Activated CD4-positive, alpha-beta T cell treated with anti-CD3 and anti-CD28 coated beads for 1 hour (primary cell): ENCODE results near the gene IDE.
"Not testable (repeated sequence)": the region's sequence is repeated elsewhere in the genome, so short reads cannot be mapped to it uniquely, and the experiment has no call there.

Source experiments
- DNase-seq: peaks from one replicate; pipeline ENCODE4 v3.0.0-alpha.2; 2020

Gene IDE

DNA sequence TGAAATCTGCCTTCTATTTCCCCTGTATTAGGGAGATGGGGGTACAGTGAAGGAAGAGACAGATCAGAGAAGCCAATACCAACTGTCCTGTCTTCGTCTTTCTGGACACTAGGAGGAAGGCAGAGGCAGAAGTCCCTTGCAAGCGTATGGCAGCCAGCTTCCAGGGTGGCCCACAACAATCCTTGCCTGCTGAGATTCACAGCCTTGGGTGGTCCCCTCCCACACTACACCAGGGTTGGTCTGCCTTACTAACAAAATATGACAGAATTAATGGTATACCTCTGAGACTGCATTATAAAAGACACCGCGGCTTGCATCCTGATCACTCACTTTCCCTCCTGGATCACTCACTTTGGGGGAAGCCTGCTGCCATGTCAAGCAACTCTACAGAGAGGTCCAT is 90.4 kb downstream of the IDE start:
- DNase-seq: no peak

DNA sequence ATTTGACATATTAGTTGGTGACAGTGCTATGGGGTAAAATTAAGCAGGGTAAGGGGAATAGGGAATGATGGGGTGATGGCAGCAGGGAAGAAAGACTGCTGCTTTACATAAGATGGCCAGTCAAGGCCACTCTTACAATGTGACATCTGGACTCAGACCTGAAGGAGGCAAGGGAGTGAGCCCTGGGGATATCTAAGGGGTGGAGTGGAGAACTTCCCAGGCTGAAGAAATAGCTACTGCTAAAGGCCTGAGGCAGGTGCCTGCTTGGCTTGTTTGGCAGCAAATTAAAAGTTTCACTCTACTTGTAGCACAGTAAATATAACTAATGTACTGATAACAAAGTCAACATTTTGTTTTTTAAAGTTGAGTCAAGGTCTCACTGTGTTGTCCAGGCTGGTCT is 93.5 kb downstream of the IDE start:
- DNase-seq: no peak

DNA sequence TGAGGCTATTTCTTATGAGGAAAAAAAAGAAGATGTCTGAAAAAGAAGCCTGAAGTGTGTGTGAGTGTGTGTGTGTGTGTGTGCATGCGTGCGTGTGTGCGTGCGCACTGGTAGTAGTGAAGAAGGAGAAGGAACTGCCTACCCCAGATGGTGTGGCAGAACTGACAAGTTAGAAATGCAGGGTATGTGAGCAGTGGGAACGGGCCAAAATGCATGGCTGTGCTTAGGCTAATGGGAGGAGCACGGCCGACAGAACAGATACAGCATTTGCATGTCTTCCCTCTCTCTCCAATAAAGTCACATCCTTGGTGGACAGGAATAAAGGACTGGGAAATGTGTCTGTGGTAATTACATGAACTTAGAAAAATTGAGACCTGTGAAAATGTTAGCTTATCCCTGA is 94.3 kb downstream of the IDE start:
- DNase-seq: no peak

DNA sequence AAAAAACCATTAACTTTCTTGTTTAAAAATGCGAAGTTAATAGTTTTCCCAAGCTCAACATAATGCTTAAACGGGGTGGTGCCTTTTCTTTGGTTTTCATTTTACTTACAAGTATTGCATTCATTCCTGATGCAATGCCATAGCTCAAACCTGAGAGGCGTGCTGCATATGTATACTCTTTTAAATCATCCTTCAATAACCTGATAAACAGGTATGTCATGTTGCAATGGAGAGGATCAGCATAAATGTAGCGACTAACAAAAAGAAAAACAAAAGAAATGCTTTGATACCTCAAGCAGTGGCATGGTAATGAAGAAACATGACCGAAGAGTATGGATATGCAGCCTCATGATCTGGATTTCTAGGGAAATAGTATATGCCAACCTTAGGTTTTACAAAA is 95.4 kb downstream of the IDE start:
- no peak for DNase-seq

DNA sequence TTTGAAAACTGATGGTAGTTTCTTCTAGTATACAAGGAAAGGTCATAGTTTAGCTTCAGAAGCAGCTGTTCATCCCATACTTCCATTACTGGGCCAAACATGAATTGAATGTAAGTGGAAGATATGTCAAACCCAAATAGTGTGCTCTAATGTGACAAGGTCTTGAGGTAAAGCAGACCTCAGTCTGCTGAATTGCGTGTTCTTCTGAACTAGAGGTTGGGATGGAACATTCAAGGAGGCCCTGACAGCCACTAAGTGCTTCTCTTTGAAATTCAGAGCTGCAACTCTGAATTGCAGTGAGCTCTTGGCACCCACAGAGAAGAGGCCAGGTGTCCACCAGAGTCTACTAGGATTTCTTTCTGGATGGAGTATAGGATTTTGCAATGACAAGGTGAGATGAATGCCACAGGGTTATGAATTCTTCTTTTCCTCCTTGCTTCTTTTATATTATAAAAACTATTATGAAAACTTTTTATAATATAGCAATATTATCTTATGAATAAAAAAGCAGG is 98.5 kb downstream of the IDE start:
- DNase-seq: no peak

DNA sequence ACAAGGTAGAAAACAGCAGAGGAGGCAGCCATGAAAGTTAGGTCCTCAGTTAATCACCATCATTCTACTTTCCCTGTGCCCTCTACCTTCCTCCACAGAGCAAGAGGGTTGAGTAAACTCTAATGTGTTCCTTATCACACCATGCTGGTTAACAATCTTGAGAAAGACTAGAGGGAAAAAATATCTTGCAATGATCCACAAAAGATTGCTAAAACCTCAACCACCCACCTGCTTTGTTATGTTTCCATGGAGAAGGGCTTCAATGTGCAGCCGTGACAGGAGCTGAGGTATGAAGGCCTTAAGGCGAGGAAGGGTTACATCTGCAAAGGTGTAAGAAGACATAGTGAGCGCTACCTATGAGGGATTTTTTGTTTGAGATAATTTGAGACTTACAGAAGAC is 103.9 kb downstream of the IDE start:
- DNase-seq: no peak

DNA sequence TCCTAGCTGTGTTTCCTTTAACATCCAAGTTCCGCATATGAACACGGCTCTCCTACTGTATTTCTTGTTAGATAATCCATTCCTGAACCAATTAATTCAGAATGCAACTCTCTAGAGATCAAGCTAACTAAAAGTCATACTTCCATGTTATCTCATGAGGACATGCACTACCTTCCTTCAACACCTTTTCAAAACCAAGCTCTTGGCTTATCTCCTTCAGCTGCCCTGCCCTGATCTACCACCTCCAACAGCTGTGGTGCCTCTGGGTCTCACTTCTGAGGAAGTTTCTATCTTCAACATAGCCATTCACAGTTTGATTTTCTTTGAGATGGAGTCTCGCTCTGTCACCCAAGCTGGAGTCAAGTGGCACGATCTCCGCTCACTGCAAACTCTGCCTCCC is 109.5 kb downstream of the IDE start:
- no peak for DNase-seq

DNA sequence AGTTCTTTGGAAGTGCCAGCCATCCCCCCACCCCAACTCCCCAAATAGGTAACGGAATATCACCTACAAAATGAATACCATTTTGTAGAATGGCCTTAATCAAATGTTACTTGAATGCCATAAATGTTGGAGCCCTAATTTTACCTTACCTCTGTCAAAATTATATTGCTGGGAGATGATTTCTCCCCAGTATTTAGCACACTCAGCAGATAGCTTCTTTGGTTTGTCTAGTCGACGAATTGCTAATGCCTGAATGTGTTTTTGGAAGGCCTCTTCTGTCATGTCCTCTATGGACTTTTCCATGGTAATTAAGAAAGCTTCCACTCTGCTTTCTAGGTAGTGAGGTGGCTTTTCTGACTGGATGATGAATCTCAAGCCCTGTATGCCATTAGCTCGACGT is 110.3 kb downstream of the IDE start:
- no peak for DNase-seq

DNA sequence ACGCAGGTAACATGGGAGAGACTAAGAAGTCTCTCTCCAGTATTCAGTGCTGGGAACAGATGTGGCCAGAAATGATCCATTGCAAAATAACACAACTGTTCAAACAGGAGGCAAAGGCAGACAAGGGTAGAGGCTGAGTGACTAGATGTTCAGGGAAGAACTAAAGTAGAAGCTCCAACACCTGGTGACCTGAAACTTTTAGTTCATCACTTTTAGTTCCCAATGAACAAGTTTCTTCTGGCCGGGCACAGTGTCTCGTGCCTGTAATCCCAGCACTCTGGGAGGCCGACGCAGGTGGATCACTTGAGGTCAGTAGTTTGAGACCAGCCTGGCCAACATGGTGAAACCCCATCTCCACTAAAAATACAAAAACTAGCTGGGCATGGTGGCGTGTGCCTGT is 118.9 kb downstream of the IDE start:
- not testable (repeated sequence) for DNase-seq

DNA sequence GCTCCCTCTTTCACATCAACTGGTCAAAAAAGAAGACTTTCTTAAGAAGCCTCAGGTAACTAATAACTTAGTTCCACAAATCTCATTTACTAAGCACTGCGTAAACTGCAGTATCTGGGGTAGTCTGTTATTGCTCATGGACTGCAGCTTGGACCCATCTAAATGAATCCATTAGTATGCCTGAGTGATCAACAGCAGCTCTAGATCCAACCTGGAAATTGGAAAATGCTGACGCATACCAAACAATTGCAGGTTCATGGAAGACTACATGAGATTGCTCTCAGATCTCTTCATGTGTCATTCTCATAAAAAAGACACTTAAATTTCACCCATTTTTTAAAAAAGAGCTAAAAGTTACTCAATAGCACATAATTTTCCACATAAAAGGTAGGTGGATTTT is 121.6 kb downstream of the IDE start:
- DNase-seq: no peak

DNA sequence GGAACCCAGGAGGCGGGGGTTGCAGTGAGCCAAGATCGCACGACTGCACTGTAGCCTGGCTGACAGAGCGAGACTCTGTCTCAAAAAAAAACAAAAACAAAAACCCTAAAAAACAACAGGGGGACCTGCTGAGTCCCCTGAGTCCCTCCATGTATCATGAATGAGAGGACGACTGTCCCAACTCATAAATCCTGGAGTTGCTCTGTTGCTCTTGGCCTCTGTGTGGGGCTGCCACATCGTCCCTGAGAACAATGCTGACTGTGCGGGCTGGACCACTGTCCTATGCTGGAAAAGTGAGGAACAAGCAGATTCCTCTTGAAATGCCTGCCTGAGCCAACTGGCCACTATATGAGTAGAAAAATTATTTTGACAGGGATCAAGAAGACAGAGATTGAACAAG is 122.5 kb downstream of the IDE start:
- no peak for DNase-seq

DNA sequence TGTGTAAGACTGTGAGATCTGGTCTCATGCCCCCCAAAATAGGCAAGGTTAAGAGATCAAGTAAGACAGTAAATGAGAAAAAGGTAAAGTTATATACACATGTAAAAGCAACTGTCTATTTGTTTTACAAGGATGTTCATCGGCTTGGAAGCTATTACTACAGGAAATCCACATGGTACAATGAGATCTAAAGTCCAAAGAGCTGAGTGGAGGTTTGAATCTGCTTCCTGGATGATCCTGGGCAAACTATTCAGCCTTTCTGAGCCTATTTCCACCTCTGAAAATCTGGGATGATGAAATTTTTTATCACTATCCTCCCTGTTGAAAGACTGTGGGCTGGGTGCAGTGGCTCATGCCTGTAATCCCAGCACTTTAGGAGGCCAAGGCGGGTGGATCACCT is 123.0 kb downstream of the IDE start:
- DNase-seq: no peak

DNA sequence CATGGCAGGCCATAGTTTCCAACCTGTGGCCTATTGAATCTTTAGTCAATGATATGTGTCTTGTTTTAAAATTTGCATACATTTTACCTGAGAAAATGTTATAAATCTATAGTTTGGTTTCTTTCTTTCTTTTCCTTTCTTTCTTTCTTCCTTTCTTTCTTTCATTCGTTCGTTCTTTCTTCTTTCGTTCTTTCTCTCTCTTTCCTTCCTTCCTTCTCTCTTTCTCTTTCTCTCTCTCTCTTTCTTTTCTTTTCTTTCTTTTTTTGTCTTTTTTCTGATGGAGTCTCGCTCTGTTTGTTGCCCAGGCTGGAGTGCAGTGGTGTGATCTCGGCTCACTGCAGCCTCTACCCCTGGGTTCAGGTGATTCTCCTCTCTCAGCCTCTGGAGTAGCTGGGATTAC is 133.3 kb downstream of the IDE start:
- no peak for DNase-seq

DNA sequence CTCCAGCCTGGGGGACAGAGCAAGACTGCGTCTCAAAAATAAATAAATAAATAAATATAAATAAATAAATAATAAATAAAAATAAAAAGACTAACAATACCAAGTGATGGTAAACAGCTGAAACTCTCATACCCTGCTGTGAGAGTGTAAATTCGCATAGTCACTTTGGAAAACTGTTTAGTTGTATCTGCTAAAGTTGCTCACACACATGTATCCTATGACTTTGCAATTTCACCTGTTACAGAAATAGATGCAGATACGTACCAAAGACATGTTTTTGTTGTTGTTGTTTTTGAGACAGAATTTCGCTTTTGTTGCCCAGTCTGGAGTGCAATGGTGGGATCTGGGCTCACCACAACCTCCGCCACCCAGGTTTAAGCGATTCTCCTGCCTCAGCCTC is 135.7 kb downstream of the IDE start:
- DNase-seq: no peak

DNA sequence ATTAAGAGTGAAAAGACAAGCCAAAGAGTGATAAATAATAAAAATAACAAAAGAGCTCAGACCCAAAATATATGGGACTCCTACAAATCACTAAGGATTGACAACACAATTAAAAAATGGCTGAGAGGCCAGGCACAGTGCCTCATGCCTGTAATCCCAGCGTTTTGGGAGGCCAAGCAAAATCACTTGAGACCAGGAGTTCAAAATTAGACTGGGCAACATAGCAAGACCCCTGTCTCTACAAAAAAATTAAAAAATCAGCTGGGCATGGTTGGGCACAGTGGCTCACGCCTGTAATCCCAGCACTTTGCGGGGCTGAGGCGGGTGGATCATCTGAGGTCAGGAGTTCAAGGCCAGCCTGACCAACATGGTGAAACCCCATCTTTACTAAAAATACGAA is 137.3 kb downstream of the IDE start:
- no peak for DNase-seq

DNA sequence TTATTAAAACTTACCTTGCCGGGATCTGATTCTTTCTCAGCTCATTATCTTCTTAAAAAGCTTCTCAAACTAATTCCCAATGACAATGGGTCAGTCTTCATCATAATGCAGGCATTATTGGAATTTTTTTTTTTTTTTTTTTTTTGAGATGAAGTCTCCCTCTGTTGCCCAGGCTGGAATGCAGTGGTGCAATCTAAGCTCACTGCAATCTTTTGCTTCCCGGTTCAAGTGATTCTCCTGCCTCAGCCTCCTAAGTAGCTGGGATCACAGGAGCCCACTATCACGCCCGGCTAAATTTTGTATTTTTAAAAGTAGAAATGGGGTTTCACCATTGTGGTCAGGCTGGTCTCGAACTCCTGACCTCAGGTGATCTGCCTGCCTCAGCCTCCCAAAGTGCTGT is 137.8 kb downstream of the IDE start:
- DNase-seq: not testable (repeated sequence)

DNA sequence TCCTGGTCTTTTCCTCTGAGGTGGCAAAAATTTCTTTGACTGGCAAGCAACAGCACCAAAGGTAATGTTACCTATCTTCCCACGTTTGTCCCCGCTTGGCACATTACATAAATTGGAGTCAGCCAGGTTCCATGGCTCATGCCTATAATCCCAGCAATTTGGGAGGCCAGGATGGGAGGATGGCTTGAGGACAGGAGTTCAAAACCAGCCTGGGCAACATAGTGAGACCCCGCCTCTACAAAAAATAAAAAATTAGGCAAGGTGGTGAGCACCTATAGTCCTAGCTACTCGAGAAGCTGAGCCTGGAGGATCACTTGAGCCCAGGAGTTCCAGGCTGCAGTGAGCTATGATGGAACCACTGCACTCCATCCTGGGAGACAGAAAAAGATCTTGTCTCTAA is 139.5 kb downstream of the IDE start:
- DNase-seq: no peak

DNA sequence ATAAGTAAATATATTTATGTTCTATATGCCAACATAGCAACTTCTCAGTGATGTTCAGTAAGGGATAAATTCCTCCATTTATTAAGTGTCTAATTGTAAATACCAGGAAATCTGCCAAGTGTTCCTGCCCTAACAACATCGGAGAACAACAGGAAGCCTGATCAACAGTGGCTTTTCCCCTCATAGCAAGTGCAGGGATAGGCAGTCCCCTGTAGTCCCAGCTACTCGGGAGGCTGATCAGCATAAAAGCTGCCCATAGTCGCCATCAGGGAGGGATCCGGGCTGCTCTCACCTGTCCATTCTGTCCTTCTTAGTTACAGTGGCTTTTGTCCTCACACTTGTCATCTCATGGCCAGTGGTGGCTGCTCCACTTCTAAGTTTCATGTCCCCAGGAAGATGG is 141.3 kb downstream of the IDE start:
- no peak for DNase-seq

DNA sequence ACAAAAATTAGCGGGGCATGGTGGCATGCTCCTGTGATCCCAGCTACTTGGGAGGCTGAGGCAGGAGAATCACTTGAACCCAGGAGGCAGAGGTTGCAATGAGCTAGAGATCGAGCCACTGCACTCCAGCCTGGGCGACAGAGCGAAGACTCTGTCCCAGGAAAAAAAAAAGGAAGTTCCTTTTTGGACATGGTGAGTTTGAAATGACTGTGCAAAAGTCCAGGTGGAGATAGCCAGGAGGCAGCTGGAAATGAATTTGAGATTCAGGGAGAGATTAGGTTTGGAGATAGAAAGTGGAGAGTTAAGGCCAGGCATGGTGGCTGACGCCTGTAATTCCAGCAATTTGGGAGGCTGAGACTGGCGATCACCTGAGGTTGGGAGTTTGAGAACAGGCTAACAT is 143.8 kb downstream of the IDE start:
- no peak for DNase-seq

DNA sequence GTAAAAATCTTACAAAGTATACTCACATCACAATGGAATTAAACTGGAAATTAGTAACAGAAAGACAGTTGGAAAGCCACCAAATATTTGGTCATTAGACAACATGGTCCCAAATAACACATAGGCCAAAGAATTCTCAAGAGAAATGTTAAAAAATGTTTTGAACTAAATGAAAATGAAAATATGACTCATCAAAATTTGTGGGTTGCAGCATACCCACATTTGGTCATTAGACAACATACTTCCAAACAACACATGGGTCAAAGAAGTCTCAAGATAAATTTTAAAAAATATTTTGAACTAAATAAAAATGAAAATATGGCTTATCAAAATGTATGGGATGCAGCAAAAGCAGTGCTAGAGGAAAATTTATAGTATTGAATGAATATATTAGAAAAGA is 152.3 kb downstream of the IDE start:
- DNase-seq: no peak

DNA sequence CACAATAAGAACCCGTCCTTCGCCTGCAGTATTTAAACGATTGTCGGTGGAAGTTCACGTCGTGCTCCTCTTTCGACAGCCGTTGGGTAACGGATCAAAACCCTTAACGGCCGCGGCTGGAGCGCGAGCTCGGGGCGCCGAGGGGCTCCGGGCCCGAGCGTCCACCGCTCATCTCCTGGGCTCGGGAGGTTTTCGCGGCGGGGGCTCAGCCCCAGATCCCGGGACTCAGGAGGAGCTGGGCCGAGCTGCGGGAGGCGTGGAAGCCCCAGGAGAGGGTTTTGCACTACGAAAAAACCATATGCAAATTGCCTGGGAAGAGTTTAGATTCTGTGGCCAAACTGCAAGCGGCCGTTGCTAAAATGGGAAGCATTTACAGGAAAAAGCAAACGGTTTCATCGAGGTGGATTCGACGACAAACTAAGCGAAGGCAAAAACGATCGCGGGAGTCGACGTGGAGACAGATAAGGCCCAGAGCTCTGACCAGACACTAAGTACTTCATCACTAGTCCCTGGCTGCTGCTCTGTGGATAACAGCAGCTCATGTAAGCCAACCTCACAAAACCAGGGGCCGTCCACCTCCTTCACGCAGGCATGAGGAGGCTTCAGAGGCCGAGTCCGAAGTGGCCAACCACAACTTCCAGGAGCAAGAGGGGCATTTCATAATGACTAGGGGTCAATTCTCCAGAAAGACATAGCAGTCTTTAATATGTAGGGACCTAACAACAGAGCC is 153.2 kb downstream of the IDE start:
- no peak for DNase-seq

DNA sequence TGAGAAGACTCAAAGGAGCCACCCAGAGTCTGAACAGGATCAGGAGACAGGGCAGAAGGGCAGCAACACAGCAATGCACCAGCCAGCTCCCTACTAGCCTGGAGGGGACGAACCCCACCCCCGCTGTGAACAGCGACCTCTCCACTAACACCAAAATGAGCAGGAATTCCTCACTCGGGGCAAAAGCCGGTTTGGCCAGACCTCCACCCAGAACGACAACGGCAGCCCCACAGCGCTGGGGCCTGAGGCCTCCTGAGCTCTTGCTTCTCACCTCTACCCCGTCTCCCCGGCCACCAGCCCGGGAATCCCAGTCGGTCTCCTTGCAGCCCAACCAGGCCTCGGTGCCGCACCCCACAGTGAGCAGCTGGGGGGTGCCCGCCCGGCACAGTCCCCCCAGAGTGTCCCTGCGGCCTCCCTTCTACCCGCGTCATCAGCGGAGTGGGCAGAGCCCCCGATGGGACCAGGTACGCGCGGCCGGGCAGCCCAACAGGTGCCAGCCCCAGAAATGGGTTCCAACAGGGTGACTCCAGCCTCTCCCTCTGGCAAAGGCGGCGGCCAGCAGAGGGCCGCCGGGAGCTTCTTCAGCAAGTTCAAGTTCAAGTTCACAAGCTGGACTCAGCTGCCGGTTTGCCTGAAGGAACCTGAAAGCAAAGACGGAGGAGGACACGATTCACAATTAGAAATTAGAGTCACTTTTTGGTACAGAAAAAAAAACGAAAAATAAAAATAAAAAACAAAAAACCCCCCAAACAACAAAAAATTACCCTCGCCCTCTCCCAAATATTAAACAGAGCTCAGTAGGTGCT is 153.9 kb downstream of the IDE start:
- DNase-seq: no peak

DNA sequence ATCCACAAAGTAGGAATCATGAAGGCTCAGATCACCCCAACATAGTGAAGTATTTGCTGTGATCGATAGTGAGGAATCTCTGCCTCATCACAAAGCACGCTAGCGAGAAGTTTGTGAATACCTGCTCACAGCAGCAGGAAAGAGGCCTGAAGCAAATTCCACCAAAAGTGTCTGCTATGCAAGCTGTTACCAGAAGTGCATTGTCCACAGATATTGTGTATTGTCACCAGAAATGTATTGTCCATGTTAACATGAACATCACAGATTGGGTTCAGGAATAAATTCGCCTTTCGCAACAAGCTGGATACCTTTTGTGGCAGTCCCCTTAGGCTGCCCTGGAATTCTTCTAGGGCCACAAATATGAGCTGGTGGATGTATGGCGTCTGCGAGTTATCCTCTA is 155.0 kb downstream of the IDE start:
- no peak for DNase-seq

DNA sequence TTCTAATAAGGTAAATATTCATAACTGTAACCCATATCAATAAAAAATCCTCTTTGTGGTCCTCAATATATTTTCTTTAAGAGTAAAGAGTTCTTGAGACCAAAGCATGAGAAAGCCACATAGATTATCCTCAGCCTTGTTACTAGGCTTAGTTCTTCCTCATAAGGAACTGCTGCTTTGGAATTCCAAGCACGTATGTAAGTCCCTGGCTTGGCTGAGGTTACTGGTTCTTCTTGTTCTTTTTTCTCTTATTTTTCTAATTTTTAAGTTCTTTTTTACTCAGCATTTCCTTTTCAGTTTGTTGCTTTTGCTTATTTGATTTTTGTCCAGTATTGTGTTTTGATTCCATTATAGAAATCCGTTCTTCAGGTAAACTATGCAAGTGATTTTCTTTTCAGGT is 155.7 kb downstream of the IDE start:
- DNase-seq: no peak

DNA sequence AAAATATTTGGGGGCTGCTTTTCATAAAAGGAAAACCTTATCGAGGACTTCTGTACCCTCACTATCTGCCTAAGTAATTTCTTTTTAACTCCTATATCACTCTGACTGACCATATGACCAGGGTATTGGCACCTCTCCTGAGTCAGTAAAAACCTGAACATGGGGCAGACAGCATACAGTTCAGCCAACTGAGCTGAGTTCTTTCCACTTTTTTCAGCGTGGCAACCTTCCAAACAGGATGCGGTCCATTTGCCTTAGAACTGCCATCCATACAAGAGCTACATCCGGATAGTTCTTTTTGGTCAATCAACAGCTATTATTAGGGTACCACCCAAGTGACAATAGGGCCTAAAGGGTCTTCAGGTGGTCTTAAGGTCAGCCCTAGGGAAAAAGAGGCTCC is 160.4 kb downstream of the IDE start:
- DNase-seq: no peak
